Stimulated activated CD8-positive, alpha-beta memory T cell treated with anti-CD3 and anti-CD28 coated beads, Interleukin-2, amount 100 ng/mL, for 1 hour (primary cell): Measurements from ENCODE around the gene HIGD1A.
"Not testable (repeated sequence)": the region's sequence is repeated elsewhere in the genome, so short reads cannot be mapped to it uniquely, and the experiment has no call there.

Experiments
- DNase-seq, 2 donors: peaks; one replicate each; pipeline ENCODE4 v3.0.0-alpha.2; 2020; ENCODE audit warnings: low read depth in 2 of 2

Gene HIGD1A

DNA sequence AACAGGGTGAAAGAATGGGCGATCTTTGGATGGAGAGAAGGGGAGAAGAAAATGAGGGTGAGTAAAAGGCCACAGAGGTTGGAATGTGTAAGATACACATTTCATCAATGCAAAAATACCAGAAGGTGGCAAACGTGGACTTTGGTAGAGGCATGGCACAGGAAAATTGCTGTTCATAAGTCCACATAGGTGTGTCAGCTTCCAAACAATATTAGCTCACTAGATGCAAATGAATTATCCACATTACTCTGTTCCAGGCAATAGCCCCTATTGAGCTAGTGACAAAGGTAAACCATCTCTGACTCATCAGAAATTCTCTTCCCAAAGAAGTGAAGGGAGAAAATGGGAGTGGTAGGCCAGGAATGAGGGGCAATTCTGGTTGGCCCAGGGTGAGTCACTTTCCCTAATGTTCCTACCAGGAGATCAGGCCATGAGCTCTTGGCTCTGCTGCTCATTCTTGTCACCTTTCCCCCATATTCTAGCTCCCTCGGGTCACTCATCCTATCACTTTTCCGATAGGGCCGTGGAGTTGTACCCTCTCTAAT is 24.9 kb upstream of the HIGD1A start:
- no peak for DNase-seq

DNA sequence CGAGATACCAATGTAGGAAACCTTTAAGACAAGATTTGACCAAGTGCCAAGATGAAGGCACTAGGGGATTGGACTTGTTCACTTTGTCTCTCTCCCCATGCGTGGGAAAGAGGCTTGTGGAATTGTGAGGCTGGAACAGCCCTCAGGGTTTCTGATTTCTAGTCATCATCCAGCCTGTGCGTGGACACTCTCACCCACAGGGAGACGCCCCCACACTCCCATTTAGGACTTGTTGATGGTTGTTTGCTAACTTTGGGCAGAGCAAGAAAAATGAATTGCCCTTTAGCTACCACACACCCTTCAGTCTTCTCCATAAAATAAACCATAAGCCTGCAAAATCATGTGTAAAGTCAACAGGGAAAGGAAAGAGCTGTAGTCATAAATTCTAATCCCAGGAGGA is 23.4 kb upstream of the HIGD1A start:
- DNase-seq: no peak

DNA sequence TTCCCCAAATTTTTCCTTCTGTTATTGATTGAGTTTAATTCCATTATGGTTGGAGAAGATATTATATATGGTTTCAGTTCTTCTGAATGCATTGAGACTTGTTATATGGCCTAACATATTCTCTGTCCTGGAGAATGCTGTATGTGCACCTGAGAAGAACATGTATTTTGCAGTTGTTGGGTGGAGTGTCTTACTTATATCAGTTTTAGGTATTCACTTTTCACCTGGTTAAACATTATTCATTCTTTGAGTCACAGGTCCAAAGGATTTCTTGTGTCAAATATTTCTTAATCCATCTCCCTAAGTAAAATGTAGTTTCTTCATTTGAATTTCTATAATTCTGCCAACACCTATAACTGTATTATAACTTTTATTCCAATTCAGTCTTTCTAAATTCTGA is 22.7 kb upstream of the HIGD1A start:
- DNase-seq: no peak

DNA sequence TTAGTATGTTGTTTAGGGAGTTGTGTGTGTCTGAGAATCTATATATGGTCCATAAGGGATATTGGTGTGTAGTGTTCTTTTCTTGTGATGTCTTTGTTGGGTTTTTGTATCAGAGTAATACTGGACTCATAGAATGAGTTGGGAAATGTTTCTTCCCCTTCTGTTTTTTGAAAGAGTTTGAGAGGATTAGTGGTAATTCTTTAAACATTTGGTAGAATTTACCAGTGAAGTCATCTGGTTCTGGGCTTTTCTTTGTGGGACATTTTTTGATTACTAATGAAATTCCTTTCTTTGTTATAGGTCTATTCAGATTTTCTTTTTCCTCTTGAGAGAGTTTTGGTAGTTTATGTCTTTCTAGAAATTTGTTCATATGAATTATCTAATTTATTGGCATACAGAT is 21.9 kb upstream of the HIGD1A start:
- DNase-seq: no peak

DNA sequence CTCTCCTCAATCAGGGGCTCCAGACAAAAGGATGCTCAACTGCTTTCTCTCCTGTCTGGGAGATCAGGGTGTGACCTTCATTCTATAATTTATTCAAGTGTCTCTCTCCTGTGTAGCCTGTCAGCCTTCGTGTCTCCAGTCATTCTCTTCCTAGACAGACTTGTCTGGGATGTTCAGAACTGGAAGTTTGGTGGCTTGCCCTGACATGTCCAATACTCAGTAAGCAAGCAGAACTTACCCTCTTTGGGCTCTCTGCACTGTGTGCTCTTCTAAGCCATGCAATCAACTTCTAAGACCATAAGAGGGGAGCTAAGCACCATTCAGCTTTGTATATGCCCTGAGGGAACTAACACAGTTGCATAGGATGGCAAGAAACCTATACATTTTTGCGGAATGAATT is 19.1 kb upstream of the HIGD1A start:
- no peak for DNase-seq

DNA sequence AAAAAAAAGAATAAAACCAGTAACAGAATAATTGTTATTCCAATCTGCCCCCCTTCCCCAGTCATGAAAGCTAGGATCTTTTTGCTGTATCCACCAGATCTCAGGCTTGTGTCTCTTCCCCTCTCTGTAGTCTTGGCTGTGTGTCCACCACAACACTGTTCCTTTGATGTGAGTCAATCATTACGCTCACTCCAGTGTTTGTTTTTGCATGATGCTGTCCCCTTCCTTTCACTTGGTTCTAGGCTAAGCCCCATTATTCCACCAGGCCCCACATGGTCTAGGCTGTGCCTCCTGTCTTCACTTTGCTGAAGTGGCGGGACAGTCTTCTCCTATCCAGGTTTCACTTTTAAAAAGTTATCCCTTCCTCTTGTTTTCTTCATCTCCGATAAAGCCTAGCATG is 18.5 kb upstream of the HIGD1A start:
- no peak for DNase-seq

DNA sequence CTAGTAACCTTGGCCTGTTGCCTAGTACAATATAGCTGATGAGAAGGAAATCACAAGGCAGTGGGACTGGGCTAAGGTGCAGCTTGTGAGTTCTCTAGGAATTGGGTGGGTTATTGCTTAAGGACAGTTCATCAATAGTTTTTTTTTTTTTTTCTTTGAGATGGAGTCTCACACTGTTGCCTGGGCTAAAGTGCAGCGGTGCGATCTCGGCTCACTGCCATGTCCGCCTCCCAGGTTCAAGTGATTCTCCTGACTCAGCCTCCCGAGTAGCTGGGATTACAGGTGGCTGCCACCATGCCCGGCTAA is 16.4 kb upstream of the HIGD1A start:
- DNase-seq: no peak

DNA sequence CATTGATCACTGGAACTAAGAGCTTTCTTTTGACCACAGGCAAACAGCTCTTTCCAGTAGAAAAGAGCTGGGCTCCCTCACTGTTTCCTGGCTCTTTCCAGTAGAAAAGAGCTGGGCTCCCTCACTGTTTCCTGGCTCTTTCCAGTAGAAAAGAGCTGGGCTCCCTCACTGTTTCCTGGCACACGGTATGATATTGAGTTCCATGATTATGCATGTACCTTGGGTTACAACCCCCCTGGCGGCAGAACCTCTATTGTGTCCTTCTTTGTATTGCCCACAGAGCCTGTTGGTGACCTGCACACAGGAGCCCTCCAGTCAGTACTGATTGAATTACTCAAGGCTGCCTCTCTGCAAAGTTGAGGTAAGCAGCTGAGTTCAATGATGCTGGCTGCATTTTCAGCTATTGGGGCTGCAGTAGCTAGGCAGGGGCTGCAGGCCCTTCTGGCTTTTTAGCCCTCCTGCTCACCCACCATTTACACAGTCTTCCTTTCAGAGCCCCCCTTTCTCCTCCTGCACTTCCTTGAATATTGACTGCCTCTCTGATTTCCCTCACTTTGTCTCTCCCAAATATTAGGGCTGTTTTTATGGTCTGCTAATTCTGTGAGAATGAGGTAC is 15.2 kb upstream of the HIGD1A start:
- no peak for DNase-seq

DNA sequence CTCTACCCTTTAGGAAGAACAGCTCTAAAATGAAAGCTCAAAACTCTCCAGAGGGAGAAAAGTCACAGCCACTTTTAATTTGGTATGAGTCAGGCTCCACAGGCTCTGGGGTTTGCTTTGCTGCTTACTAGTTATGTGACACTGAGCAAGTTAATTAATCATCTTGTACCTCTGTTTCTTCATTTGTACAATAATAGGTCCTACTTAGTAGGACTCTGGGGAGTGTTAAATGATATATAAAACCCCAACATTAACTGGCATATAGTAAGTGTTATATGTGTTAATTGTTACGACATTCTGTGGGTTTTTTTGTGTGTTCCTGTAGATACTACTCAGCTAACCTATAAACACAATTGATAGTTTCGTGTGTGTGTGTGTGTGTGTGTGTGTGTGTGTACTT is 11.5 kb upstream of the HIGD1A start:
- no peak for DNase-seq

DNA sequence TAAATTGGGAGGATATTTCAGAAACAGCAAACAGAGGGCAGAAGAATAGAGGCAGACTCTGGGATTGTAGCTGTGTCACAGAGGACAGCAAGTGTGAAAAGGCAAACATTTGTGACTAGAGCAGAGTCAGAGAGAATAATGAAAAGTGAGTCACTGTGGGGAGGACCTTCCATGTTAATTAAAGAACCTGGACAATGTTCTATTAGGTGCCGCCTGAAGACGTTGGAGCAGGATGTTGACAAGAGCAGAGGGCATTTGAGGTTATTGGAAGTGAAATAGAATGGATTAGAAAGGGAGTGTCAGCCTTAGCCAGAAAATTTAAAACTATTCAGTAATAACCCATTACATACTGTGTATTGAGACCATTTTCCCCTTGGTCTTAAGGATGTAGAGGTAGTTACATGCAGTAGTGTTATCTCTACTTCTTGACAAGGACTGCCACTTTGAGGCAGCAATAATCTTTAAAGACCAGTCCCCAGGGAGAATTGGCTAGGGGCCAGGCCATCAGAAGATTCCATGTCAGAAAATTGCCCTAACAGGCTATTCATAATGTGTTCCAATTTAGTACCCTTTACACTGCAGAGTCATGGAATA is 10.7 kb upstream of the HIGD1A start:
- no peak for DNase-seq

DNA sequence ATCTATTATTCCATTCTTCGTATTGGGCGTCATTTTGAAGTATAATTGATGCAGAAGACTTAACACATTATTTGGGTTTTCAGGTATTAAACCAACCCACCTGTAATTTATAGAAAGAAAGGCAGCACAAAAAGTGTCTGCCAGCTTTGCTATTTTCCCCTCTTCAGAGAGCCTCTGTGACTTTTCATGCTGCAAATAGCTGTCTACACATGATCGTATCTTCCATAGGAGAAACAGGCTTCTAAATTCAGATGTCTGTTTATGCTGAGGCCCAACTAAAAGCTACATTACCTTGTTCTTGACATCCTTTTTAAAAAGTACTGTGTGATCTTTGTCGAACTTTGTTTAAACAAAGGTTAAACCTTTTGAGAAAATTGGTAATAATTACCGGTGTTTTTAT is 10.0 kb upstream of the HIGD1A start:
- DNase-seq: no peak

DNA sequence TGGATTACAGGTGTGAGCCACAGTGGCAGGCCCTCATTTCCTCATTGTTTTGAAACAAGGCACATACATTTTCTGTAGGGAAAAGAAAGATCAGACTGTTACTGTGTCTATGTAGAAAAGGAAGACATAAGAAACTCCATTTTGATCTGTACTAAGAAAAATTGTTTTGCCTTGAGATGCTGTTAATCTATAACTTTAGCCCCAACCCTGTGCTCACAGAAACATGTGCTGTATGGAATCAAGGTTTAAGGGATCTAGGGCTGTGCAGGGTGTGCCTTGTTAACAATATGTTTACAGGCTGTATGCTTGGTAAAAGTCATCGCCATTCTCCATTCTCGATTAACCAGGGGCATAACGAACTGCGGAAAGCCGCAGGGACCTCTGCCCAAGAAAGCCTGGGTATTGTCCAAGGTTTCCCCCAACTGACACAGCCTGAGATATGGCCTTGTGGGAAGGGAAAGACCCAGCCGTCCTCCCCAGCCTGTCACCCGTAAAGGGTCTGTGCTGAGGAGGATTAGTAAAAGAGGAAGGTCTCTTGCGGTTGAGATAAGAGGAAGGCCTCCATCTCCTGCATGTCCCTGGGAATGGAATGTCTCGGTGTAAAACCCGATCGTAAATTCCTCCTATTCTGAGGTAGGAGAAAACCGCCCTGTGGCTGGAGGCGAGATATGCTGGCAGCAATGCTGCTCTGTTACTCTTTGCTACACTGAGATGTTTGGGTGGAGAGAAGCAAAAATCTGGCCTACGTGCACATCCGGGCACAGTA is 7.0 kb upstream of the HIGD1A start:
- not testable (repeated sequence) for DNase-seq

DNA sequence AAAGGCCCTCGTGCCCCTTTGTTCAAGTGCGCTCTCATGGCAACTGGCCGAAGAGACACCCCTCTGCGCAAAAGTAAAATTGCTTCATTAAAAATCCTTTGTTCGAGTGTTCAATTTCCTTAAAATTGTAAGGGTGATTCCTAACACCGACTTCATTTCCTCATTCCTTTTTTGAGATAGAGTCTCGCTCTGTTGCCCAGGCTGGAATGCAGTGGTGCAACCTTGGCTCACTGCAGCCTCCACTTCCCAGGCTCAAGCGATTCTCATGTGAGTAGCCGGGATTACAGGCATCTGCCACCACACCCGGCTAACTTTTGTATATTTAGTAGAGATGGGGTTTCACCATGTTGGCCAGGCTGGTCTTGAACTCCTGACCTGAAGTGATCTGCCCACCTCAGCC is 6.4 kb upstream of the HIGD1A start:
- DNase-seq: not testable (repeated sequence)

DNA sequence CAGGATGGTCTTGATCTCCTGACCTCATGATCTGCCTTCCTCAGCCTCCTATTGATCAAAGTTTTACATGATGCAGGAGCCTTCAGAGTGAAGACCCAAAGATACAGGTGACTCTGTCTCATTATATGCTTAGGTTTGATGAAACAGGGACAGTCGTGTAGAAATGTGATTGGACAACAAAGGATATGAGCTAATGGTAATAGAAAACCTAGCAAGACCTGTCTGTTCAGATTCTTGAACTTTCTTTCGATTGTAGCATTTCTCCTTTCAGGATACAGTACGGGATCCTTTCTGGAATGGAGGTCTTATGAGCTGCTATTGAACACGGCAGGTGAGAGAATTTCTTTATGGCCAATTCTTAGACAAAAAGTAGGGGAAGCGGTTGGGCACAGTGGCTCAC is 4.9 kb upstream of the HIGD1A start, which contains the start of gene ACKR2:
ACKR2 (plus strand) TSS at position 244 of the 400 bp plus-strand sequence. CDS start 55,058 bp downstream, outside the sequence.
- DNase-seq: no peak

DNA sequence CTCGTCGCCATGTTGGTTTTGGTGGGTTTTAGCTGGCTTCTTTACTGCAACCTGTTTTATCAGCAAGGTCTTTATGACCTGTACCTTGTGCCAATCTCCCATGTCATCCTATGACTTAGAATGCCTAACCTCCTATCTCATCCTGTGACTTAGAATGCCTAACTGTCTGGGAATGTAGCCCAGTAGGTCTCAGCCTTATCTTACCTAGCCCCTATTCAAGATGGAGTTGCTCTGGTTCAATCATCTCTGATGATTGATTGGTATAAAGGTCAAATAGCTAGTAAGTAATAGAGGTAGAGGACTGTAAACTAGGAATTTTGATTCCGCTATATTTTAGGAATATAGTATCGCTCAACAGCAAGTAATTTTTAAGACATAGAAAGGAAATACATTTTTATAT is 3.6 kb upstream of the HIGD1A start:
- DNase-seq: no peak

DNA sequence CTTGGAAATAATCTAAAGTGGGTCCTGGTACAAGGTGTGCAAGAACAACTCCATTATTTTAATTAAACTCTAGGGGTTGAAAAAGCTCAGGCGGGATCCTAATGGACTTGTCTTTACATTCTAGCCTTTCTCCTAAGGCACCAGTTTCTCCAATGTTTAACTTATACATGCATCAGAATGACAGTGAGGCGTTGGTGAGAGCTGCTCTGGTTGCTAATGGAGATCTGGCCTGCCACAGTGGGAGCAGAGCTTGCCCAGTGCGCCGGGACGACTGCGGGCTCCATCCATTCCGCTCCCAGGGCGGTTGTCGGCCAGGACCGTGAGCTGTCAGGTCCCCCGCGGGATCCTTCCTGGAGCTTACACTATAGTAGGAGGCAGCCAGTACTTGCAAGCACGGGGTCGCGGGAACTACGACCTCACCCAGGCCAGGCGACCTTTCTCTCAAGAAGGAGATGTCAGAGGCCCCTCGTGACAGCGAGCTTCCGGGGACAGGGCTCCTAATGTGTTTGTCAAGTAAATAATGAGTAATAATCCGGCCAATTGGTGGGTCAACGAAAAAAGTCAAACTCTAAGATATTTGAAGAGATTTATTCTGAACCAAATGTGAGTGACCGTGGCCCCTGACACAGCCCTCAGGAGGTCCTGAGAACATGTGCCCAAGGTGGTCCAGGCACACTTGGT is 991 bp upstream of the HIGD1A start:
- DNase-seq: no peak

DNA sequence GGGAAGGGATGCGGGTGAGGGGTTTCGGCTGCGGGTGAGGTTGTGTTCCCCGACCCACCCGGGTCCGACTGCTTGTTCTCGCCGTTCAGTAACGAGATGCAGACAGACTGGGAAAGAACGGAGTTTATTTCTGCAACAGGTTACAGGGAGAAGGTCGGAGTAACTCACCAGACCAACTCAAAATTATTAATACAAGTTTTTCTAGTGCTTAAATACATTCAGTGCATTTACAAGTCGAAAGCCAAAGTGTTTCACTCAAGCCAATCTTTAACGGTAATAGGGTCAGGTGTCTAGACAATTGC is 492 bp upstream of the HIGD1A start:
- no peak for DNase-seq

DNA sequence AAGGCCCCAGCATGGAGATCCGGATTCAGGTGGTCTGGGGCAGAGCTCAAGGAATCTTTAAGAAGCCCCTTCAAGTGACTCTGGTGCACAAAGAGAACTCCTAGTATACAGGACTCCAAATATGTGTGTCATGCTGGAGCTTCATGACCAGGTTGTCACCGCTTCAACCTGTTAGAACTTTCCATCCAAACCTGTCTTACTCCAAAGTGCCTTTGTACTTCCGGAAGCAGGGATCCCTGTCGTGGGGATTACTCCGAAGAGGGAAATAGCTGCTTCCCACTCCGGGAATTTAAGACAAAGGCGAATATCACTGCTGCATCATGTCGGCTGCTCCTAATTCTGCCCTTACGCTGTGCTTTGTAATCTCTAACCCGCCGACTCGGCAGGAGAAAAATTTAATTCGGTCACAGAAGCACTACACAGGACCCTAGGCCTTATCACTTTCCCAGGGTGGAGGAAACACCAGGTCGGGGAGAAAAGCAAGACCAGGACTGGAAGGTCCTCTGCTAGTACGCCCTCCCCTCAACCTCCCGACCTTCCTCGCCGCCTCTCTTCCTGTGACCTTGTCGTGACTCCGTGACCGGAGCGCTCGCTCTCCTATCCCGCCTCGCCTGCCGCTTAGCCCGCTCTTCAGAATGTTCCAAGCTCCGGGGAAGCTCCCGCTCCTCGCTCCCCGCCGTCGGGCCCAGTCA is 730 bp downstream of the HIGD1A start:
- DNase-seq: no peak

DNA sequence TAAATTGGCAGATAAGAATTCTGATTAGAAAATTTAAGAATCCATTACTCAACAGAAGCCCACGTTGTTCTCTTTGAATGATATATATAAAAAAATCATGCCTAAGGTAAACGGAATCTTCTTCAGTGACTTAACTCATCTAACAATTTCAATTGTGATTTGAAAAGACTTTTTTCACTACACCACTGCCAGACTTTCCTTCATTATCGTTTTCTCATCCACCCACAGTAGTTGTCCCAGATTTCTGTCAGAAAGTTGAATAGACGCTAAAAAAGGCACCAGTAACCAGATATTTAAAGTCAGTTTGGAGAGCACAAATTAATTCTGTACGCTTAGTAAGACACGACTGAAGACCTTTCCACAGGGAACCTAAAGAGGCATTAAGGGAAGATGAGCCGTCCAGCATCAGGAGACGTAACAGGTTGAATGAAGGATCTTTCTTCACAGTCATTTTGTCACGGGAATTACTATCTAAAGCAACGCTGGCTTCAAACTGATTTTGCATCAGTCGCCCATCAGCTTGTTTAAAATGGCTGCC is 1.3 kb downstream of the HIGD1A start:
- DNase-seq: no peak

DNA sequence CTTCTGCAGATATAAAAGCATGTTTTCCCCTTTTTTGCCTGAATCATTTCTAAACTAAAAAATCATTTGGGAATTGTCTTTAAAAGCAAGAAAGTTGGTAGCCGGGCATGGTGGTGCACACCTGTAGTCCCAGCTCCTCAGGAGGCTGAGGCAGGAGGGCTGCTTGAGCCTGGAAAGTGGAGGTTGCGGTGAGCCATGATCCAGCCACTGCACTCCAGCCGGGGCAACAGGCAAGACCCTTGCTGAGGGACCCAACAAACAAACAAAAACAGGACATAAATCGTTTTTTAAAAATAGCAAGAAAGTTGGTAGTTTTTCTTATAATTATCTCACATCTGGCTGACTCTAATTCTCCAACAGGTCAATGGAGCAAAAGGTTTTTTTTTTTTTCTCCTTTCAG is 2.5 kb downstream of the HIGD1A start:
- no peak for DNase-seq

DNA sequence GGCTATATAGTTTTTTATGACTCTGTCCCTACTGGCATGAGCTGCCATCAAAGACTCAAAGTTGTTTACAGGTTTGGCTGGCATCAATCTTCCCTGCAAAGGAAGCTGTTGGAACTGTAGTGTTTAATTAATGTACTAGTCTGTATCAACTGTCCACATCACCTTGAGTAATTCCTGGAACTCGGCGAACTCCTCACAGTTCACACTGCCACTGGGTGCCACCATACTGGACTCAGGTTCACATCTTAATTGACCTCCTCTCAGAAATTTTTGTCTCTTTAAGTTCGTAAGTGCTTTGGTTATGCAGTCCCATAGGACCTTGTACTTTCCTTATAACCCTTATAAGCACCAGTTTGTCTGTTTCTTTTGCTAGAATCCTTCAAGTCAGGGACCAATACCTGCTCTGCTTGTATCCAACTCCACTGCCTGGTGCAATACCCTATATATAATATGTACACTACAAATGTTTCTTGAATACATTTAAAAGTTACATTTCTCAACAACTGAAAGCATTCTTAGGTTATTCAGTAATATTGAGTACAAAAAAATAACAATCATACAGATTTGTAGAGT is 3.2 kb downstream of the HIGD1A start:
- no peak for DNase-seq

DNA sequence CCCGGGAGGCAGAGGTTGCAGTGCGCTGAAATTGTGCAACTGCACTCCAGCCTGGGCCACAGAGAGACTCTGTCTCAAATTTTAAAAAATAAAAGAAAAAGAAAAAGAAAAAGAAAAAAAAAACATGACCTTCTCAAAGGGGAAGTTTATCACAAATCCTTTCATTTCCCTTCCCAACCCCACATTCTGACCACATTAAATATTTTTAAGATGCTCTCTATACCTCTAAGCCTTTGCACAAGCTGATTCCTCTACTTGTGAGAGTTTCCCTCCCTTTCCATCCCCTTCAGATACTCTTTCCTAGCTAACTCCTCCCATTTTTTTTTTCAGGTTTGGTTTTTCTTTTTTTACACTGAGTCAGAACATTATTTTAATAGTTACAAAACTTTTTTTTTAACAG is 4.0 kb downstream of the HIGD1A start:
- DNase-seq: no peak
